Activated T-cell treated with anti-CD3 and anti-CD28 coated beads, Interleukin-2, amount 50 U/mL, for 72 hours (primary cell): ENCODE data around the gene LNPK. TPM values are rescaled to one million over a fixed set of nuclear protein-coding genes. Genes with fewer than 3 reads are reported as not detected.
"Not testable (repeated sequence)": the region's sequence is repeated elsewhere in the genome, so short reads cannot be mapped to it uniquely, and the experiment has no call there.

Source experiments
- ATAC-seq, 2 donors: fragments of 150-1000 bp; cut with Tn5 transposase; replicated peaks in 1 of 2; 2 replicates each; pipeline ENCODE4 v1.10.0; 2021; ENCODE audit warnings: moderate library complexity in 2 of 2, mild to moderate bottlenecking in 1 of 2
- DNase-seq, 2 donors: peaks; one replicate each; pipeline ENCODE4 v3.0.0; 2021 to 2022; ENCODE audit warnings: mixed read lengths in 1 of 2
- H3K27ac Mint-ChIP-seq: one replicate; pipeline ENCODE4 v1.8.0; 2022; ENCODE audit warnings: mild to moderate bottlenecking, moderate library complexity, mixed read lengths
- H3K27me3 Mint-ChIP-seq: one replicate; pipeline ENCODE4 v1.8.0; 2022; ENCODE audit warnings: low read depth, mixed read lengths
- H3K36me3 Mint-ChIP-seq, 2 donors: one replicate each; pipeline ENCODE4 v1.8.0; 2022; ENCODE audit warnings: mixed read lengths in 2 of 2, mild to moderate bottlenecking in 1 of 2; ENCODE audit not compliant: insufficient read depth in 2 of 2
- H3K4me1 Mint-ChIP-seq: one replicate; pipeline ENCODE4 v1.8.0; 2022; ENCODE audit warnings: low read depth, mixed read lengths
- H3K4me3 Mint-ChIP-seq, 2 donors: one replicate each; pipeline ENCODE4 v1.8.0; 2022; ENCODE audit warnings: mild to moderate bottlenecking in 2 of 2, mixed read lengths in 2 of 2, moderate library complexity in 2 of 2
- H3K9me3 Mint-ChIP-seq, 2 donors: one replicate each; pipeline ENCODE4 v1.8.0; 2022; ENCODE audit warnings: mixed read lengths in 2 of 2
- total RNA-seq, 2 donors: library from RNA; stranded (reverse); gene quantifications; one replicate each; pipeline ENCODE4 v1.2.3, GENCODE V29; 2022

The LNPK gene
- total RNA-seq, 2 donors from 2014 or later, result 26.5 to 29.6 TPM

DNA sequence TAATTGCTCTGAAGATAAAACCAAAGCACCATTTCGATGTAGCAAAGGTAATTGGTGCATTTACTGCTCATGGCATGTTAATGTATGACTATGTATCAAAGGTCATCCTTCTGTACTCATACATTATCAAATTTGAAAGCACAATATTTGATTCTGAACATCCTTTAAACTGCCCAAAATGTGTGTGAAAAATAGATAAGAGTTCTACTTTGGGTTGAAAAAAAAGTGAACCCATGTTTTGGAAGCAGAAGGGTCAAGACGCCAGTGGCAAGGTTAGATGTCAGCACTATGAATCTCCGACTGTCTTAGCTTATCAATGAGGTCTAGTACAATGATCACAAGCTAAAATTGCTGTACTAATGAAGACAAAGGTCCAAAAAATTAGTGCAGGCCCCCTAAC, 83.1 kb downstream of the LNPK start:
- Mint-ChIP-seq H3K36me3 (no peaks in the 10 kb centered on the region), H3K4me3 (no peak overlapping the region), H3K27ac (no peak overlapping the region), H3K9me3 (no peaks in the 10 kb centered on the region), H3K4me1 (no peaks in the 10 kb centered on the region), H3K27me3 (peaks cover 14% of the 10 kb centered on the region)
- DNase-seq, result no peak
- ATAC-seq, result no peak

DNA sequence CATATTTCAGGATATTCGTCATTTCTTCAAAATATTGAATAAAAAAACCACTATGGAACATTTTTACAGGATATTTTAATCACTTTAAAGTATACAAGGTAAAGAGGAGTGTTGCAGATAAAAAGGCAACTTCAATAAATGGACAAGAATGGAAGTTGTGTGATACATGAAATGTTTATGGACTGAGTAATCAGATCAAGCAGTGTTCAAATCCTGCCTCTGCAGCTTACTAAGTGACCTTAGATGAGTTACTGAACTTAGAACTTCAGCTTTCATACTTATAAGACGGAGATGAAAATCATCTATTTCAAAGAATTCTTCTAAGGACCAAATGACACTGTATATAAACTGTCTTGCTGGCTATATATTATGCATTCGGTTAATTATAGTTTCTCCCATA, 87.2 kb downstream of the LNPK start:
- Mint-ChIP-seq H3K9me3 (peaks cover 0 to 2% of the 10 kb centered on the region in 2 donors), H3K4me3 (no peak overlapping the region), H3K4me1 (no peaks in the 10 kb centered on the region), H3K27me3 (peaks cover 37% of the 10 kb centered on the region), H3K27ac (no peak overlapping the region), H3K36me3 (no peaks in the 10 kb centered on the region)
- no peak for DNase-seq
- ATAC-seq, result no peak

DNA sequence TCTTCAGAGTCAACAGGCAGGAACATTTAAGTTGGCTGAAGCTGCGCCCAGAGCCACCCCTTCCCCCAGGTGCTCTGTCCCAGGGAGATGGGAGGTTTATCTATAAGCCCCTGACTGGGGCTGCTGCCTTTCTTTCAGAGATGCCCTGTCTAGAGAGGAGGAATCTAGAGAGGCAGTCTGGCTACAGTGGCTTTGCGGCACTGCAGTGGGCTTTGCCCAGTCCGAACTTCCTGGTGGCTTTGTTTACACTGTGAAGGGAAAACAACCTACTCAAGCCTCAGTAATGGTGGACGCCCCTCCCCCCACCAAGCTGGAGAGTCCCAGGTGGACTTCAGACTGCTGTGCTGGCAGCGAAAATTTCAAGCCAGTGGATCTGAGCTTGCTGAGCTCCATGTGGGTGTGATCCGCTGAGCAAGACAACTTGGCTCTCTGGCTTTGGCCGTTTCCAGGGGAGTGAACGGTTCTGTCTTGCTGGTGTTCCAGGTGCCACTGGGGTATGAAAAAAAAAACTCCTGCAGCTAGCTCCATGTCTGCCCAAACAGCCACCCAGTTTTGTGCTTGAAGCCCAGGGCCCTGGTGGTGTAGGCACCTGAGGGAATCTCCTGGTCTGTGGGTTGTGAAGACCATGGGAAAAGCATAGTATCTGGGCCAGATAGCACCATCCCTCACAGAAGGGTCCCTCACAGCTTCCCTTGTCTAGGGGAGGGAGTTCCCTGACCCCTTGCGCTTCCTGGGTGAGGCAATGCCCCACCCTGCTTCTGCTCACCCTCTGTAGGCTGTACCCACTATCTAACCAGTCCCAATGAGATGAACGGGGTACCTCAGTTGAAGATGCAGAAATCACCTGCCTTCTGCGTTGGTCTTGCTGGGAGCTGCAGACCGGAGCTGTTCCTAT, 88.0 kb downstream of the LNPK start:
- not testable (repeated sequence) for H3K4me1 Mint-ChIP-seq, DNase-seq, H3K9me3 Mint-ChIP-seq, H3K36me3 Mint-ChIP-seq, ATAC-seq, H3K4me3 Mint-ChIP-seq, H3K27ac Mint-ChIP-seq
- peaks cover 40% of the 10 kb centered on the region for H3K27me3 Mint-ChIP-seq

DNA sequence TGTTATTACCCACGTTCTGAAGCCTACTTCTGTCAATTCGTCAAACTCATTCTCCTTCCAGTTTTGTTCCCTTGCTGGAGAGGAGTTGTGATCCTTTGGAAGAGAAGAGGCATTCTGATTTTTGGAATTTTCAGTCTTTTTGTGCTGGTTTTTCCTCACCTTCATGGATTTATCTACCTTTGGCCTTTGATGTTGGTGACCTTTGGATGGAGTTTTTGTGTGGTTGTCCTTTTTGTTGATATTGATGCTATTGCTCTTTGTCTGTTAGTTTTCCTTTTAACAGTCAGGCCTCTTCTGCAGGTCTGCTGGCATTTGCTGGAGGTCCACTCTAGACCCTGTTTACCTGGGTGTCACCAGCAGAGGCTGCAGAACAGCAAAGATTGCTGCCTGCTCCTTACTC, 88.8 kb downstream of the LNPK start:
- ATAC-seq, H3K4me1 Mint-ChIP-seq, DNase-seq, H3K9me3 Mint-ChIP-seq, H3K4me3 Mint-ChIP-seq, H3K27ac Mint-ChIP-seq, H3K36me3 Mint-ChIP-seq: not testable (repeated sequence)
- peaks cover 40% of the 10 kb centered on the region for H3K27me3 Mint-ChIP-seq

DNA sequence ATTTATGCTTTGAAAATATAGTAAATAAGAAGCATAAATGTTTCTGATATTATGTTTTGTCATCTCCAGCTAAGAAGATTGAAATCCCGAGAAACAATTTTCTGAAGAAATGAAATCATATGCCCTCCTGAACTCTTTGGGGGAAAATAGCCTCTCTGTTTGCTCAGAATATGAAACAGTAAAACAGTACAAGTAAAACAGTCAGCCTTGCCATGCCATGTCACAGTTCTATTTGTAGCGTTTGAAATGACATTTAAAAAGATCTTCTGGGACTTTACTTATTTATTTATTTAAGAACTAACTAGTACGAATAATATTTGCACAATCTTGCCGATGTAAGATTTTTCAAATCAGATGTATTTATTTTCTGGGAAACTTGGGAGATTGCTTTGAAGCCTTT, 98.0 kb downstream of the LNPK start:
- no peak for DNase-seq
- Mint-ChIP-seq H3K9me3 (no peaks in the 10 kb centered on the region), H3K27me3 (peaks cover 29% of the 10 kb centered on the region), H3K36me3 (no peaks in the 10 kb centered on the region), H3K27ac (no peak overlapping the region), H3K4me1 (no peaks in the 10 kb centered on the region), H3K4me3 (no peak overlapping the region)
- ATAC-seq, result no peak

DNA sequence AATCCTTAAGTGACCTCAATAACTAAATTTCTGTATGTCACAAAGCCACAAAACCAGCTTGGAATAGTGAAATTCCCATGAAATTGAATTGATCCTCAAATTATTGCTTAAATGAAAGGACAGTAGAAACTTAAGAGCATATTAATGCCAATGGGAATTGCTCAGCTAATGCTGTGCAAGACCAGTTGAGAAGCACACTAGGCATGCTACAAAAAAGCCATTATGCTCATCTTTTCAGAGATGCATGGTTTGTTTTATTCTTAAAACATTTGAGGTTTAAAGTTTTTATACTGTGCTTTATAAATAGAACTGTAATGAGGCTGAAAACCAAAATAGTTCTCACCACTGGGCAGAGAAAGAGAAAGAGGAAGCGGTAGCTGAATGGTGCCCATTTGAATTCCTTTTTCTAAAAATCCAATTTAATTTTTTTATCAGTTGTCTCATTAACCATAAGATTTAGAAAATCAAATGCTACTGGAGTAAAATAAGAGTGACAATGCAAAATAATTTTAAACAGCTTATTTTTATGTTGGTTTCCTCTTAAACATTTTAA, 98.6 kb downstream of the LNPK start:
- DNase-seq (no peak), ATAC-seq (no peak)
- H3K27ac Mint-ChIP-seq, result no peak overlapping the region
- no peaks in the 10 kb centered on the region for H3K36me3 Mint-ChIP-seq
- no peaks in the 10 kb centered on the region for H3K4me1 Mint-ChIP-seq
- H3K4me3 Mint-ChIP-seq, result no peak overlapping the region
- peaks cover 30% of the 10 kb centered on the region for H3K27me3 Mint-ChIP-seq
- H3K9me3 Mint-ChIP-seq, result no peaks in the 10 kb centered on the region

DNA sequence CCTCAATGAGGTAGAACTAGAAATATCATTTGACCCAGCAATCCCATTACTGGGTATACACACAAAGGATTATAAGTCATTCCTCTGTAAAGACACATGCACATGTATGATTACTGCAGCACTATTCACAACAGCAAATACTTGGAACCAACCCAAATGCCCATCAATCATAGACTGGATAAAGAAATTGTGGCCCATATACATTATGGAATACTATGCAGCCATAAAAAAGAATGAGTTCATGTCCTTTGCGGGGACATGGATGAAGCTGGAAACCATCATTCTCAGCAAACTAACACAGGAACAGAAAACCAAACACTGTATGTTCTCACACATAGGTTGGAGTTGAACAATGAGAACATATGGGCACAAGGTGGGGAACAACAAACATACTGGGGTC, 106.1 kb downstream of the LNPK start:
- not testable (repeated sequence) for H3K27ac Mint-ChIP-seq, H3K9me3 Mint-ChIP-seq, ATAC-seq, DNase-seq, H3K4me3 Mint-ChIP-seq, H3K4me1 Mint-ChIP-seq, H3K36me3 Mint-ChIP-seq
- peaks cover 47% of the 10 kb centered on the region for H3K27me3 Mint-ChIP-seq

DNA sequence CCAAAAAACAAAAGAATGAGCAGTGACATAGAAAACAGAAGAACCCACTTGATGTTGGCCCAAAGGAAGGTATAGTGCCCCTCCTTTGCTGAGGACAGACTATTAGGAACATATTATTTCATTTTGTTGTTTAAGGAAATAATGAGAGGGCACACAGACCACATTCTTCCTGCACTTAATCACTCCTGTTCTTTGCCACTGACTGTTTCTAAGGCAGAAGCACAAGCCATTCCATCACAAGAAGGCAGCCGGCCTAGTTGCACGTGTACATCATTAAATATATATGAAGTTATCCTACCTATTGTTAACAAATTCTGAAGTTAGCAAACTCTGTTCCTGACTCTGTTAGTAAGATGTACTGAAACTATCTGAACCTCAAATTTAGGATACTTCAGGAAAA, 110.0 kb downstream of the LNPK start:
- H3K9me3 Mint-ChIP-seq, result peaks cover 3 to 5% of the 10 kb centered on the region in 2 donors
- H3K27ac Mint-ChIP-seq, result no peak overlapping the region
- ATAC-seq, result no peak
- no peaks in the 10 kb centered on the region for H3K4me1 Mint-ChIP-seq
- no peak overlapping the region for H3K4me3 Mint-ChIP-seq
- DNase-seq, result no peak
- no peaks in the 10 kb centered on the region for H3K36me3 Mint-ChIP-seq
- H3K27me3 Mint-ChIP-seq, result peaks cover 48% of the 10 kb centered on the region

DNA sequence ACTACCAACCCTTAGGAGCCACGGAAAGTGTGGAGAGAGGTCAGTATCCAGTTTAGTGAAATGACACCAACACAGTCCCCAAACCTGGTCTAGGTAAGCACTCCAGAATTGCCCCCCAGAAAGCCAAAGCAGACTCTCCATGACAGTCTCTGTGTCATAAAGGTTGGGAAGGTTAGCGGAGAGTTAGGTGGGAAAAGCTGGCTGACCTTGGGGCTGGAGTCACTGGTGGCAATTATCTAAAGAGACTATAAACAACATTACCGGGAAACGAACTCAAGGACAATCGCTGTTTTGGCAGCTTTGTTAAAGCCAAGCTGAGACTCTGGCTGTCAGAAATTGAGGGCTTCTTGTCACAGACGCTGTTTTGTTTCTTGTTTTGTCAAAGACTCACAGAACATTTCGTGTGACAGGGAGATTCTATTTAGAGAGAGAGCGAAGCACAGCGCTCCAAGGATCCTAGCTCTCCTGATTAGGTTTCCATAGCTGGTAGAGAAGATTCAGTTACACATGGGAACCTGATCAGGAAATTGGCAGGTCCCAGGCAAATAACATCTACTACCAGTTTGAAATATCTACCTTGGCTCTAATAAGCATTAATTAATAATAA, 111.3 kb downstream of the LNPK start:
- H3K4me1 Mint-ChIP-seq, result no peaks in the 10 kb centered on the region
- H3K9me3 Mint-ChIP-seq, result peaks cover 2 to 3% of the 10 kb centered on the region in 2 donors
- ATAC-seq (no peak), DNase-seq (no peak)
- H3K4me3 Mint-ChIP-seq, result no peak overlapping the region
- no peak overlapping the region for H3K27ac Mint-ChIP-seq
- no peaks in the 10 kb centered on the region for H3K36me3 Mint-ChIP-seq
- H3K27me3 Mint-ChIP-seq, result peaks cover 46% of the 10 kb centered on the region

DNA sequence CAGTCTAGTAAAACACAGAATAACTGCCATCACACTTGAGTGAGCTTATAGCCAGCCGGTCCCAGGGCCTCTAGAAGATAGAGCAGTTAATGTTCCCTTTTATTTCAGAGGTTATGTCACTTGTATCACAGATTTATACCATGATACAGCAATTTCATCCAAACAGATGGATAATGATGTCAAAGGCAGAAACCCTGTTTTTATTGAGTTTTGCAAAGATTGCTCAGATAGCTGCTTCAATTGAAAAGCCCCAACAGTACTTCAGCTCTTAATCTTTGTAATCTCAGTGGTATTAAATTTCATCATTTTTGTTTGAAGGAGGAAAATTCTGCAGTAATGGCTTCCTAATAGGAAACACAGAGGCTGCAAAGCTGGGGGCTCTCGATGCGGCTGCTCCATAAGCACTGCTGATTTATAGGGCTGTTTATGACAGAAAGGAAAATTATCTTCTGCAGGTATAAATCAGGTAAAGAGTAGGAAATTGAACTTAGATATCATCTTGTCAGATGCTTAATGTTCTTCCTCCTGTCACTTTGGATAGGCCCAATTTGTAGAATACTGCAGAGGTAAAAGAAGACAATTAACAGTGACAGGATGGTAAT, 112.3 kb downstream of the LNPK start:
- ATAC-seq (no peak), DNase-seq (no peak)
- Mint-ChIP-seq H3K36me3 (no peaks in the 10 kb centered on the region), H3K4me1 (no peaks in the 10 kb centered on the region), H3K27ac (no peak overlapping the region), H3K9me3 (no peaks in the 10 kb centered on the region), H3K4me3 (no peak overlapping the region), H3K27me3 (peaks cover 40% of the 10 kb centered on the region)

DNA sequence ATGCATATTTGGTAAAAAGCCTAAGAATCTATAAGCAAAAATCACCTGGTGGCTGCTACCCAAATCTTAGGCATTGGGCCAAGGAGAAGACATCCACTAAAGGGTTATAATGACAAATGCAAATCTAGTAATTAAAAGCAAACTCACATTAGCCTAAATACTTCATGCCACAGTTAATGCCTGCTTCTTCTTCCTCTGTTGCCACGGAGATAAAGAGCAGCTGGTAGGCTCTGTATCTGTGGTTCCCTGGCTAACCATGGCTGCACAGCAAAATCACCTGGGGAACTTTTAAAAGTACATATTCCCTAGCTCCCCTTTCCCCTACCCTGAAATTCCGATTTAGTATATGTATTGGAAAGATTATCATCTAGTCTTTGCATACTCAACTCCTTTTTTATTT, 114.3 kb downstream of the LNPK start:
- Mint-ChIP-seq H3K36me3 (no peaks in the 10 kb centered on the region), H3K4me1 (no peaks in the 10 kb centered on the region), H3K4me3 (no peak overlapping the region), H3K27ac (no peak overlapping the region), H3K27me3 (peaks cover 35% of the 10 kb centered on the region), H3K9me3 (no peaks in the 10 kb centered on the region)
- ATAC-seq, result no peak
- DNase-seq, result no peak

DNA sequence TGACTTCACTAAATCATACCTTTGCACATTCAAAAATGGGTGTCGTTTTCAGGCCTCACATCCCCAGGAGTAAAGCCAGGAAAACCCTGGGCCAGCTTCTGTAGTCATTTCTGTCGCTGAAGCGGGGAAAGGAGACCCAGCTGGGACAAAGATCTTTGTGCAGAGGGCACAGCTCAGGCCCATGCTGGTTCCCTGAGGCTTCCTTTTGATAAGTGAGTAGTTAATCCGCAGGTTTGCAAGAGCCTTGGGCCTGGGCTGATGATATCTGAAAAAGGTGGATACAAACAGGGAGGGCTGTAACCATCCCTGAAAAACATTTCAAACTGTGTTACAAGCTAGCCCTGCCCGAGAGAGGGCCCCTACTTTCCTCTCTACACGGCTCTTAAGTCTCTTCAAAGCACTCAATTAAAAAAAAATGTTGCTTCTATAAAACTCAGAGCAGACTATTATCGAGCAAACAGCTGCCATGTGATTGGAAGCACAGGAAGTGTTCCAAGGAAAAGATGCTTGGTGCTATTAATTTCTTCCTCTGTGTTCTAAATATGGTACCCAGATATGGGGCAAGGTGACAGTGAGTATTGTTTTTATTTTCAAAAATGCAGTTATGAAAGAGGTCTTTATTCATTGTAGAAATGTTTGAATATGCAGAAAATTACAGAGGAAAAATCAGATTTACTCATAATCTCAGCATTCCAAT, 117.2 kb downstream of the LNPK start:
- Mint-ChIP-seq H3K36me3 (no peaks in the 10 kb centered on the region), H3K4me3 (no peak overlapping the region), H3K27me3 (peaks cover 20% of the 10 kb centered on the region), H3K4me1 (no peaks in the 10 kb centered on the region), H3K27ac (no peak overlapping the region), H3K9me3 (no peaks in the 10 kb centered on the region)
- ATAC-seq (no peak), DNase-seq (no peak)
